SK-N-SH (cell line): ENCODE results near the gene ADAMTS4. TPM values are rescaled to one million over a fixed set of nuclear protein-coding genes. Genes with fewer than 3 reads are reported as not detected.

Experiments
- MXI1 ChIP-seq: IDR thresholded peaks from 2 replicates; pipeline ENCODE4 v1.6.1; 2012; ENCODE audit warnings: mild to moderate bottlenecking, low read depth, low read length, improper control_type of control experiment
- REST ChIP-seq: IDR thresholded peaks from 2 replicates; pipeline ENCODE4 v1.6.1; 2012; ENCODE audit warnings: mild to moderate bottlenecking, low read depth, low read length, moderate library complexity
- ZBTB33 ChIP-seq: IDR thresholded peaks from 2 replicates; pipeline ENCODE4 v1.4.0; 2012; ENCODE audit warnings: low read depth, borderline replicate concordance
- polyA plus RNA-seq, 3 experiments: library from polyadenylated mRNA; depleted of rRNA; stranded (reverse); fragments of >200 nt; gene quantifications; 2 replicates each; pipeline ENCODE4 v1.2.3, GENCODE V29; 2012
- small RNA-seq, 7 experiments: library from RNA; depleted of rRNA; stranded (forward); fragments of <200 nt; gene quantifications; one replicate each; pipeline ENCODE3, GENCODE V24; 2012

The ADAMTS4 gene
- polyA plus RNA-seq, 1 of the 3 experiments (the other 2 are of a cell fraction): 1.2 TPM

- no peak for TF ChIP-seq ZBTB33
- no peak for TF ChIP-seq MXI1
- TF ChIP-seq REST: no peak
- TF ChIP-seq, all 33 proteins: peak for 0
These were observed 61.0 kb downstream of the ADAMTS4 start (continued) for GRCh38 chr1:161137881-161138280.

Small RNA genes within 50 kb of the gene (small RNA-seq; reads per million reads assigned to genes)
- 0 to 0.26 (median 0) reads per million in 7 experiments for gene RF01225

Other genes starting within 250 kb of the ADAMTS4 start
- gene ITLN2, start 244.2 kb downstream of the ADAMTS4 start, polyA plus RNA-seq (2012; rRNA removed): not detected in 2 replicates
- gene F11R, start 177.9 kb downstream of the ADAMTS4 start, polyA plus RNA-seq (2012; rRNA removed): 9.0 and 13.7 TPM in 2 replicates
- 80.7 and 93.9 TPM in 2 replicates for gene TSTD1, start 160.1 kb downstream of the ADAMTS4 start, polyA plus RNA-seq (2012; rRNA removed)
- 43.1 and 61.9 TPM in 2 replicates for gene USF1, start 153.1 kb downstream of the ADAMTS4 start, polyA plus RNA-seq (2012; rRNA removed)
- 0.05 TPM in 1 of 2 replicates, not detected in the other for gene ARHGAP30, start 129.2 kb downstream of the ADAMTS4 start, polyA plus RNA-seq (2012; rRNA removed)
- gene NECTIN4, start 109.5 kb downstream of the ADAMTS4 start, polyA plus RNA-seq (2012; rRNA removed): 0.59 and 1.9 TPM in 2 replicates
- 4.4 and 4.7 TPM in 2 replicates for gene KLHDC9, start 100.7 kb downstream of the ADAMTS4 start, polyA plus RNA-seq (2012; rRNA removed)
- 340 and 445 TPM in 2 replicates for gene PFDN2, start 81.0 kb downstream of the ADAMTS4 start, polyA plus RNA-seq (2012; rRNA removed)
- gene NIT1, start 80.9 kb downstream of the ADAMTS4 start, polyA plus RNA-seq (2012; rRNA removed): 38.7 and 48.9 TPM in 2 replicates
- gene DEDD, start 66.4 kb downstream of the ADAMTS4 start, polyA plus RNA-seq (2012; rRNA removed): 43.1 and 45.0 TPM in 2 replicates
- gene UFC1, start 45.1 kb downstream of the ADAMTS4 start, polyA plus RNA-seq (2012; rRNA removed): 150 and 201 TPM in 2 replicates
- 24.5 and 26.8 TPM in 2 replicates for gene USP21, start 39.6 kb downstream of the ADAMTS4 start, polyA plus RNA-seq (2012; rRNA removed)
- 30.7 and 47.3 TPM in 2 replicates for gene PPOX, start 32.6 kb downstream of the ADAMTS4 start, polyA plus RNA-seq (2012; rRNA removed)
- gene B4GALT3, start 21.5 kb downstream of the ADAMTS4 start, polyA plus RNA-seq (2012; rRNA removed): 50.5 and 56.5 TPM in 2 replicates
- gene NDUFS2, start 3.3 kb upstream of the ADAMTS4 start, polyA plus RNA-seq (2012; rRNA removed): 203 and 210 TPM in 2 replicates
- 0.34 and 0.61 TPM in 2 replicates for gene FCER1G, start 16.2 kb upstream of the ADAMTS4 start, polyA plus RNA-seq (2012; rRNA removed)
- gene APOA2, start 24.6 kb upstream of the ADAMTS4 start, polyA plus RNA-seq (2012; rRNA removed): not detected in 2 replicates
- gene TOMM40L, start 27.0 kb upstream of the ADAMTS4 start, polyA plus RNA-seq (2012; rRNA removed): 9.7 and 11.9 TPM in 2 replicates
- gene NR1I3, start 39.1 kb upstream of the ADAMTS4 start, polyA plus RNA-seq (2012; rRNA removed): not detected in 2 replicates
- not detected in 2 replicates for gene PCP4L1, start 59.7 kb upstream of the ADAMTS4 start, polyA plus RNA-seq (2012; rRNA removed)
- 2.4 and 2.9 TPM in 2 replicates for gene MPZ, start 110.9 kb upstream of the ADAMTS4 start, polyA plus RNA-seq (2012; rRNA removed)
- 195 and 341 TPM in 2 replicates for gene SDHC, start 115.3 kb upstream of the ADAMTS4 start, polyA plus RNA-seq (2012; rRNA removed)
- gene CFAP126, start 168.8 kb upstream of the ADAMTS4 start, polyA plus RNA-seq (2012; rRNA removed): not detected in 2 replicates